Lower leg skin (tissue), 3 donors: ENCODE measurements around the gene ADAT3.

ENCODE experiments used
- CTCF ChIP-seq, 3 donors: fragments of 450-650 bp; IDR thresholded peaks; one replicate each; pipeline ENCODE4 v1.5.1; 2016; ENCODE audit warnings: antibody characterized with exemption in 3 of 3, mild to moderate bottlenecking in 3 of 3, moderate library complexity in 2 of 3
- POLR2A ChIP-seq, 2 donors: fragments of 450-650 bp; IDR thresholded peaks; one replicate each; pipeline ENCODE4 v1.6.1; 2016 to 2017; ENCODE audit warnings: antibody characterized with exemption in 2 of 2, mild to moderate bottlenecking in 1 of 2, moderate library complexity in 1 of 2

- no peak for TF ChIP-seq CTCF (IDR thresholded peaks at IDR 0.05)
- no peak for TF ChIP-seq POLR2A (IDR thresholded peaks at IDR 0.05)
Observed at GRCh38 chr19:1943661-1944087, 38.5 kb downstream of the ADAT3 start.
